GM12878 (cell line): ENCODE results near the gene NADSYN1. TPM values are rescaled to one million over a fixed set of nuclear protein-coding genes. Genes with fewer than 3 reads are reported as not detected.

ENCODE experiments used
- ATAC-seq: fragments of 200-7000 bp; cut with Tn5 transposase; 3 replicates; pipeline ENCODE4 v1.9.1; 2020; ENCODE audit warnings: mild to moderate bottlenecking, moderate library complexity
- BruUV-seq: library from RNA; stranded (reverse); fragments of 400-500 nt; replicated peaks from 2 replicates; lab custom pipeline; 2021; lab: Mats Ljungman, UMichigan
- CTCF ChIA-PET: fragments of 300-600 bp; sonication (Branson Sonifier 250); formaldehyde crosslinking; extraction: SDS; loops from one replicate; lab custom pipeline; 2021; ENCODE audit warnings: inconsistent platforms; lab: Yijun Ruan, JAX
- POLR2A ChIA-PET: fragments of 350-600 bp; formaldehyde crosslinking; extraction: SDS; loops from one replicate; lab custom pipeline; 2021; ENCODE audit warnings: inconsistent platforms; lab: Charles Lee
- RAD21 ChIA-PET: fragments of 300-600 bp; sonication (Branson Sonifier 250); formaldehyde crosslinking; loops from one replicate; lab custom pipeline; 2023; ENCODE audit warnings: antibody characterized with exemption; ENCODE audit not compliant: unreplicated experiment; lab: Charles Lee
- SMC1A ChIA-PET: fragments of 300-600 bp; sonication (Branson Sonifier 250); formaldehyde crosslinking; loops from one replicate; lab custom pipeline; 2023; ENCODE audit not compliant: unreplicated experiment, uncharacterized antibody; lab: Charles Lee
- DNase-seq: peaks from one replicate; pipeline ENCODE4 v3.0.0-alpha.2; 2011; ENCODE audit warnings: low read depth, low spot score
- FAIRE-seq: peaks from 3 replicates; lab custom pipeline; 2011; peaks lifted over from hg19 to GRCh38; lab: Jason Lieb, UNC
- H2AFZ ChIP-seq: 2 replicates; pipeline ENCODE4 v1.6.0; 2011; ENCODE audit warnings: low read depth, low read length, control low read depth; ENCODE audit not compliant: control insufficient read depth
- H3K27ac ChIP-seq: 2 replicates; pipeline ENCODE4 v1.5.1; 2011; ENCODE audit warnings: control low read depth; ENCODE audit not compliant: control insufficient read depth, insufficient read depth
- H3K27me3 ChIP-seq, 2 experiments: replicated peaks in 1 of 2; 2 replicates each; pipeline versions ENCODE4 v1.6.0 to v1.6.1; 2011; ENCODE audit warnings: low read length in 1 of 2; ENCODE audit not compliant: control insufficient read depth in 2 of 2, insufficient read depth in 2 of 2
- H3K36me3 ChIP-seq, 2 experiments: 2 replicates each; pipeline ENCODE4 v1.5.1; 2011; ENCODE audit warnings: low read length in 1 of 2; ENCODE audit not compliant: control insufficient read depth in 2 of 2, insufficient read depth in 2 of 2
- H3K4me1 ChIP-seq: 2 replicates; pipeline ENCODE4 v1.6.1; 2011; ENCODE audit warnings: mild to moderate bottlenecking, low read length, moderate library complexity, mixed read lengths; ENCODE audit not compliant: control insufficient read depth, insufficient read depth
- H3K4me2 ChIP-seq: 2 replicates; pipeline ENCODE4 v1.6.0; 2011; ENCODE audit warnings: control low read depth; ENCODE audit not compliant: control insufficient read depth, insufficient read depth
- H3K4me3 ChIP-seq: fragments of 200-600 bp; sonication (generic); 2 replicates; pipeline ENCODE4 v1.5.1; 2016
- H3K79me2 ChIP-seq: 2 replicates; pipeline ENCODE4 v1.6.0; 2011; ENCODE audit warnings: low read length; ENCODE audit not compliant: control insufficient read depth, insufficient read depth
- H3K9ac ChIP-seq: 2 replicates; pipeline ENCODE4 v1.8.0; 2011; ENCODE audit warnings: low read length, control low read depth, mixed read lengths; ENCODE audit not compliant: control insufficient read depth, insufficient read depth
- H3K9me3 ChIP-seq: replicated peaks from 3 replicates; pipeline ENCODE4 v1.5.1; 2011; ENCODE audit warnings: mild to moderate bottlenecking, low read length; ENCODE audit not compliant: control insufficient read depth, insufficient read depth
- H4K20me1 ChIP-seq: 2 replicates; pipeline ENCODE4 v1.6.0; 2011; ENCODE audit not compliant: control insufficient read depth, insufficient read depth
- CBX5 ChIP-seq: sonication (generic); IDR thresholded peaks from 2 replicates; pipeline ENCODE4 v1.6.1; 2016; ENCODE audit warnings: low read depth, moderate library complexity, mild to moderate bottlenecking, inconsistent platforms
- EGR1 ChIP-seq, 2 experiments: IDR thresholded peaks; 1 replicate in 1 of 2; 2 replicates in 1 of 2; pipeline ENCODE4 v1.6.1; 2011 to 2012; ENCODE audit warnings: low read depth in 2 of 2, low read length in 2 of 2, borderline replicate concordance in 1 of 2, mild to moderate bottlenecking in 1 of 2, moderate library complexity in 1 of 2
- MTA2 ChIP-seq: fragments of 450-650 bp; IDR thresholded peaks from 2 replicates; pipeline ENCODE4 v1.6.1; 2016; ENCODE audit warnings: low read depth, mild to moderate bottlenecking, moderate library complexity
- MYB ChIP-seq: fragments of 150-350 bp; IDR thresholded peaks from 2 replicates; pipeline ENCODE4 v1.6.1; 2014; ENCODE audit warnings: mild to moderate bottlenecking, low read depth, low read length, borderline replicate concordance
- NR2C2 ChIP-seq: IDR thresholded peaks from 2 replicates; pipeline ENCODE4 v1.6.1; 2011; ENCODE audit warnings: borderline replicate concordance, low read depth; ENCODE audit not compliant: control insufficient read depth, insufficient read length
- SREBF2 ChIP-seq: IDR thresholded peaks from 2 replicates; pipeline ENCODE4 v1.6.1; 2012; ENCODE audit warnings: mild to moderate bottlenecking, low read length
- SUZ12 ChIP-seq: fragments of 200-600 bp; sonication (generic); IDR thresholded peaks from one replicate; pipeline ENCODE4 v1.6.1; 2018; ENCODE audit warnings: antibody characterized with exemption, mild to moderate bottlenecking; ENCODE audit not compliant: unreplicated experiment
- WGBS: methylation state at CpG from one replicate; pipeline ENCODE4 v1.1.6; 2016; ENCODE audit warnings: low lambda C conversion rate; ENCODE audit not compliant: insufficient replicate concordance, insufficient coverage; ENCODE audit errors: missing lambda C conversion rate; 5-methylcytosine and 5-hydroxymethylcytosine counted together
- in situ Hi-C: fragments of 300-500 bp; cut with MboI; formaldehyde crosslinking; loops from 9 replicates; pipeline ENCODE4 v1.14.3; 2018; ENCODE audit warnings: mixed read lengths
- intact Hi-C: fragments of 100-400 bp; cut with micrococcal nuclease; formaldehyde crosslinking; loops from one replicate; pipeline ENCODE4 v1.14.2; 2022; ENCODE audit not compliant: unreplicated experiment
- polyA plus RNA-seq, 11 experiments: library from polyadenylated mRNA; depleted of rRNA in 4 of 11; unstranded in 6 of 11; stranded (reverse) in 5 of 11; fragments of >200 nt; fragmentation: Nextera tagmentation in 4 of 11; fragmentation: Illumina TruSeq in 1 of 11; extraction: Ambion mirVana in 4 of 11; extraction: Trizol in 1 of 11; gene quantifications; 1 replicate in 1 of 11; 2 replicates in 10 of 11; pipeline versions ENCODE4 v1.2.1 to v1.2.3, GENCODE V29; 2011 to 2016; ENCODE audit warnings: inconsistent platforms in 2 of 11, missing spikeins in 2 of 11, low read depth in 1 of 11
- total RNA-seq, 4 experiments: library from RNA; depleted of rRNA in 3 of 4; stranded (reverse); fragments of >200 nt in 3 of 4; fragmentation: Illumina TruSeq in 1 of 4; extraction: Trizol in 1 of 4; gene quantifications; 2 replicates each; pipeline versions ENCODE4 v1.2.1 to v1.2.3, GENCODE V29; 2013 to 2021
- TF ChIP-seq, protein P1 (sequence below): fragments of 450-650 bp; IDR thresholded peaks from 2 replicates; pipeline ENCODE4 v1.6.1; 2016; ENCODE audit warnings: mild to moderate bottlenecking
- TF ChIP-seq, protein P2 (sequence below), 3 experiments: IDR thresholded peaks in 2 of 3; conservative IDR thresholded peaks in 1 of 3; 2 replicates each; pipeline ENCODE4 v1.5.1; 2011; ENCODE audit warnings: low read depth in 3 of 3, low read length in 3 of 3, mild to moderate bottlenecking in 3 of 3, control low read depth in 2 of 3, moderate library complexity in 2 of 3, inconsistent platforms in 1 of 3, mixed read lengths in 1 of 3; ENCODE audit not compliant: control insufficient read depth in 2 of 3, insufficient read depth in 1 of 3; ENCODE audit errors: extremely low read depth in 1 of 3
- TF ChIP-seq, protein P3 (sequence below): IDR thresholded peaks from 2 replicates; pipeline ENCODE4 v1.6.1; 2012; ENCODE audit warnings: low read depth, low read length, improper control_type of control experiment
- TF ChIP-seq, protein P4 (sequence below): IDR thresholded peaks from 2 replicates; pipeline ENCODE4 v1.6.1; 2012; ENCODE audit warnings: mild to moderate bottlenecking, low read depth, low read length
- TF ChIP-seq, protein P5 (sequence below): fragments of 450-650 bp; IDR thresholded peaks from 2 replicates; pipeline ENCODE4 v1.6.1; 2016; ENCODE audit warnings: mild to moderate bottlenecking

Gene NADSYN1
- total and polyA plus RNA-seq, 10 of the 15 experiments (the other 5 are each of a cell fraction or from before 2014, with no cell fraction given), result 12.2 to 90.2 (median 69.5) TPM

DNA sequence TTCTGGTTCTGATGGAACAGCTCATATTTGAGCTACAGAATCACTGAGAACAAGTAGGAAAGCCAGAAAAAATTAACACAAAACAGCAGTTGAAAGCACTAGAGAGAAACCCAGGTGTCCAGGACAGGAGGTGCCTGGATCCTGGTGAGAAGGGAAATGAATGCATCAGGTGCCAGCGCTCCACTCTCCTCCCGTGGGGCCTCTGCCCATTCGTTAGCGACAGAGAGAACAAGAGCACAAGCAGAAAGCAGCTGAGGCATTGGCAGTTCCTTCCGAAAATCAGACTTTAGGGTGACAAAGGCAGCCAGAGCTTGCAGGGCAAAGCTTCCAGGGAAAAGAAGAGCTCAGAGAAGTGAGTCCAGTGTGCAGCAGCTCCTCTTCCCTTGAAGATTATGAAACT is 54.1 kb downstream of the NADSYN1 start:
- SMC1A ChIA-PET, result no interaction called here
- Histone ChIP-seq H4K20me1 (no peaks in the 10 kb centered on the region), H3K4me3 (no peak overlapping the region), H3K4me1 (0 out of 2 replicates have a peak, but pooled peaks cover 2% of the 10 kb centered on the region), H3K36me3 (peaks cover 0 to 2% of the 10 kb centered on the region in 2 experiments; a peak in 3 of 4 replicates), H3K79me2 (no peaks in the 10 kb centered on the region), H3K4me2 (no peak overlapping the region), H2AFZ (no peak overlapping the region), H3K27me3 (no peaks in the 10 kb centered on the region), H3K27ac (no peak overlapping the region), H3K9ac (no peak overlapping the region), H3K9me3 (no peaks in the 10 kb centered on the region; the same call in 2 of the 3 replicates)
- POLR2A ChIA-PET, result interaction anchor here (0.6 kb wide), 1 partner anchor 81 kb away, joined by 3 read pairs; no protein-coding TSS in a partner anchor
- DNase-seq, result no peak
- CTCF ChIA-PET, result interaction anchor here (0.6 to 0.7 kb wide), 2 partner anchors 87 to 1218 kb away, joined by 3 read pairs; no protein-coding TSS in a partner anchor
- intact Hi-C loops, result no loop called here
- 79% methylated on average over 5 of the region's 5 CpGs for WGBS
- in situ Hi-C loops, result no loop called here
- no TSS peak for BruUV-seq
- FAIRE-seq, result no peak
- RAD21 ChIA-PET, result no interaction called here
- ATAC-seq, result no peak
- TF ChIP-seq MYB (no peak), SREBF2 (no peak), EGR1 (IDR thresholded peaks at IDR 0.05; ENCODE audit: borderline replicate concordance in 1 of 2, low read depth in 2 of 2, low read length in 2 of 2) (no peak), SUZ12 (no peak), MTA2 (no peak), CBX5 (no peak), NR2C2 (no peak)
- TF ChIP-seq, protein P1, sequence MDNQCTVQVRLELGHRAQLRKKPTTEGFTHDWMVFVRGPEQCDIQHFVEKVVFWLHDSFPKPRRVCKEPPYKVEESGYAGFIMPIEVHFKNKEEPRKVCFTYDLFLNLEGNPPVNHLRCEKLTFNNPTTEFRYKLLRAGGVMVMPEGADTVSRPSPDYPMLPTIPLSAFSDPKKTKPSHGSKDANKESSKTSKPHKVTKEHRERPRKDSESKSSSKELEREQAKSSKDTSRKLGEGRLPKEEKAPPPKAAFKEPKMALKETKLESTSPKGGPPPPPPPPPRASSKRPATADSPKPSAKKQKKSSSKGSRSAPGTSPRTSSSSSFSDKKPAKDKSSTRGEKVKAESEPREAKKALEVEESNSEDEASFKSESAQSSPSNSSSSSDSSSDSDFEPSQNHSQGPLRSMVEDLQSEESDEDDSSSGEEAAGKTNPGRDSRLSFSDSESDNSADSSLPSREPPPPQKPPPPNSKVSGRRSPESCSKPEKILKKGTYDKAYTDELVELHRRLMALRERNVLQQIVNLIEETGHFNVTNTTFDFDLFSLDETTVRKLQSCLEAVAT, result no peak
- TF ChIP-seq, protein P2, sequence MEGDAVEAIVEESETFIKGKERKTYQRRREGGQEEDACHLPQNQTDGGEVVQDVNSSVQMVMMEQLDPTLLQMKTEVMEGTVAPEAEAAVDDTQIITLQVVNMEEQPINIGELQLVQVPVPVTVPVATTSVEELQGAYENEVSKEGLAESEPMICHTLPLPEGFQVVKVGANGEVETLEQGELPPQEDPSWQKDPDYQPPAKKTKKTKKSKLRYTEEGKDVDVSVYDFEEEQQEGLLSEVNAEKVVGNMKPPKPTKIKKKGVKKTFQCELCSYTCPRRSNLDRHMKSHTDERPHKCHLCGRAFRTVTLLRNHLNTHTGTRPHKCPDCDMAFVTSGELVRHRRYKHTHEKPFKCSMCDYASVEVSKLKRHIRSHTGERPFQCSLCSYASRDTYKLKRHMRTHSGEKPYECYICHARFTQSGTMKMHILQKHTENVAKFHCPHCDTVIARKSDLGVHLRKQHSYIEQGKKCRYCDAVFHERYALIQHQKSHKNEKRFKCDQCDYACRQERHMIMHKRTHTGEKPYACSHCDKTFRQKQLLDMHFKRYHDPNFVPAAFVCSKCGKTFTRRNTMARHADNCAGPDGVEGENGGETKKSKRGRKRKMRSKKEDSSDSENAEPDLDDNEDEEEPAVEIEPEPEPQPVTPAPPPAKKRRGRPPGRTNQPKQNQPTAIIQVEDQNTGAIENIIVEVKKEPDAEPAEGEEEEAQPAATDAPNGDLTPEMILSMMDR (IDR thresholded peaks at IDR 0.05 in 2 of 3, conservative IDR thresholded peaks at IDR 0.05 in 1 of 3; ENCODE audit: control insufficient read depth in 2 of 3, extremely low read depth in 1 of 3, insufficient read depth in 1 of 3, low read depth in 3 of 3, low read length in 3 of 3), result no peak
- TF ChIP-seq, protein P3, sequence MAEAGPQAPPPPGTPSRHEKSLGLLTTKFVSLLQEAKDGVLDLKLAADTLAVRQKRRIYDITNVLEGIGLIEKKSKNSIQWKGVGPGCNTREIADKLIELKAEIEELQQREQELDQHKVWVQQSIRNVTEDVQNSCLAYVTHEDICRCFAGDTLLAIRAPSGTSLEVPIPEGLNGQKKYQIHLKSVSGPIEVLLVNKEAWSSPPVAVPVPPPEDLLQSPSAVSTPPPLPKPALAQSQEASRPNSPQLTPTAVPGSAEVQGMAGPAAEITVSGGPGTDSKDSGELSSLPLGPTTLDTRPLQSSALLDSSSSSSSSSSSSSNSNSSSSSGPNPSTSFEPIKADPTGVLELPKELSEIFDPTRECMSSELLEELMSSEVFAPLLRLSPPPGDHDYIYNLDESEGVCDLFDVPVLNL, result no peak
- TF ChIP-seq, protein P4, sequence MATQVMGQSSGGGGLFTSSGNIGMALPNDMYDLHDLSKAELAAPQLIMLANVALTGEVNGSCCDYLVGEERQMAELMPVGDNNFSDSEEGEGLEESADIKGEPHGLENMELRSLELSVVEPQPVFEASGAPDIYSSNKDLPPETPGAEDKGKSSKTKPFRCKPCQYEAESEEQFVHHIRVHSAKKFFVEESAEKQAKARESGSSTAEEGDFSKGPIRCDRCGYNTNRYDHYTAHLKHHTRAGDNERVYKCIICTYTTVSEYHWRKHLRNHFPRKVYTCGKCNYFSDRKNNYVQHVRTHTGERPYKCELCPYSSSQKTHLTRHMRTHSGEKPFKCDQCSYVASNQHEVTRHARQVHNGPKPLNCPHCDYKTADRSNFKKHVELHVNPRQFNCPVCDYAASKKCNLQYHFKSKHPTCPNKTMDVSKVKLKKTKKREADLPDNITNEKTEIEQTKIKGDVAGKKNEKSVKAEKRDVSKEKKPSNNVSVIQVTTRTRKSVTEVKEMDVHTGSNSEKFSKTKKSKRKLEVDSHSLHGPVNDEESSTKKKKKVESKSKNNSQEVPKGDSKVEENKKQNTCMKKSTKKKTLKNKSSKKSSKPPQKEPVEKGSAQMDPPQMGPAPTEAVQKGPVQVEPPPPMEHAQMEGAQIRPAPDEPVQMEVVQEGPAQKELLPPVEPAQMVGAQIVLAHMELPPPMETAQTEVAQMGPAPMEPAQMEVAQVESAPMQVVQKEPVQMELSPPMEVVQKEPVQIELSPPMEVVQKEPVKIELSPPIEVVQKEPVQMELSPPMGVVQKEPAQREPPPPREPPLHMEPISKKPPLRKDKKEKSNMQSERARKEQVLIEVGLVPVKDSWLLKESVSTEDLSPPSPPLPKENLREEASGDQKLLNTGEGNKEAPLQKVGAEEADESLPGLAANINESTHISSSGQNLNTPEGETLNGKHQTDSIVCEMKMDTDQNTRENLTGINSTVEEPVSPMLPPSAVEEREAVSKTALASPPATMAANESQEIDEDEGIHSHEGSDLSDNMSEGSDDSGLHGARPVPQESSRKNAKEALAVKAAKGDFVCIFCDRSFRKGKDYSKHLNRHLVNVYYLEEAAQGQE, result no peak
- TF ChIP-seq, protein P5, sequence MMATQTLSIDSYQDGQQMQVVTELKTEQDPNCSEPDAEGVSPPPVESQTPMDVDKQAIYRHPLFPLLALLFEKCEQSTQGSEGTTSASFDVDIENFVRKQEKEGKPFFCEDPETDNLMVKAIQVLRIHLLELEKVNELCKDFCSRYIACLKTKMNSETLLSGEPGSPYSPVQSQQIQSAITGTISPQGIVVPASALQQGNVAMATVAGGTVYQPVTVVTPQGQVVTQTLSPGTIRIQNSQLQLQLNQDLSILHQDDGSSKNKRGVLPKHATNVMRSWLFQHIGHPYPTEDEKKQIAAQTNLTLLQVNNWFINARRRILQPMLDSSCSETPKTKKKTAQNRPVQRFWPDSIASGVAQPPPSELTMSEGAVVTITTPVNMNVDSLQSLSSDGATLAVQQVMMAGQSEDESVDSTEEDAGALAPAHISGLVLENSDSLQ, result no peak
